Ramos (cell line): ENCODE data around the gene ITSN1.
"Not testable (repeated sequence)": the region's sequence is repeated elsewhere in the genome, so short reads cannot be mapped to it uniquely, and the experiment has no call there.

Source experiments
- in situ Hi-C: fragments of 300-500 bp; cut with MboI; formaldehyde crosslinking; loops from one replicate; pipeline ENCODE4 v1.14.3; 2022; ENCODE audit warnings: low sequenced_read_pairs; ENCODE audit not compliant: unreplicated experiment

The ITSN1 gene

DNA sequence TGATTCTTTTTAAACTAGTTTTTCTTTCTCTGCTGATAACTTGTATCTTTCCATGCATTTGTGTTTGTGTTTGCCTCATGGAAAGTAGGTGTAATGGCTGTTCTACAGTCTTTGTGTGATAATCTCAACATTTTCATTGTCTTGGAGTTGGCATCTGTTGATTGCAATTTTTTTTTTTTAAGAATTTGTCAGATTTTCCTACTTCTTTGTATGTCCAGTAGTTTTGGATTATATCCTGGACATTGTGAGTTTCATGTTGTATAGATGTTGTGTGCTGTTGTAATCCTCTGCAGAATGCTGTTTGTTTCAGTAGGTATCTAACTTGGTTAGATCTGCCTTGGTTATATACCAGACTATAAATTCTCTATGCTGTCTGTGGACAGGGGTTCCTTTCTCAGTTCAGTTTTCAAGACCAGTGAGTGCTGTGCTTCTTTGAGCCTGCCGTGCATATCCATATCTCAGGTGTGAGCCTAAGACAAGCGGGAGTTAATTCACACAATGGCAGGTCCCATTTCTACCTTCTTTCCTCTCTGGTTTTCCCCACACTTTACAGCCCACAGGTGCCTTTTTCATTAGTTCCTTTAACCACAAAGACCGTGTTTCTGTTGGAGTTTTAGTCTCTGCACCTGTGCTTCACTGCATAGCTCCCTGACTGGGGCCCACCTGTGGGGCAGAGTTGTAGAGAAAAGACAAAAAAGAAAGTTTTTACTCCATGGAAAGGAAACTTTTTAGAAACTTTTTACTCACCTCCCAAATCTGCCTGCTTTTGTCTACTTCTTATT lies 69.9 kb downstream of the ITSN1 start:
- in situ Hi-C loops: no loop called here

DNA sequence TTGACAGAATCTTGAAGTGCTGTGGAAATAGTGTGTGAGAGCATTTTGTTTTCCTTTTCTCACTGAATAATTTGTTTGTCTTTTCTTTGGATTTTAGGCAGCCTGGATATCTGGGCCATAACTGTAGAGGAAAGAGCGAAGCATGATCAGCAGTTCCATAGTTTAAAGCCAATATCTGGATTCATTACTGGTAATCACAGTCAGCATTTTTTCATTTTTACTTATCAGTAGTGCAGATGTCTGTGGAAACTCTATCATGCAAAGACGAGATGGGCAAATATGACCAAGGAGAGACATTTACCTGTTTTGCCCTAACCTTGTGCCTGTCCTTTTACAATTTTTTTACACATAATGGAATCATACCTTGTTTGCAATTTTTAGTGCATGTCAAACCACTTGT lies 78.8 kb downstream of the ITSN1 start:
- in situ Hi-C loops: no loop called here

GRCh38 chr21:33729139-33729538 lies 86.8 kb downstream of the ITSN1 start:
- in situ Hi-C loops: not testable (repeated sequence)

- in situ Hi-C loops: no loop called here
Measured at GRCh38 chr21:33729641-33730040, 87.3 kb downstream of the ITSN1 start.

- in situ Hi-C loops: no loop called here
Measured at GRCh38 chr21:33731447-33731846, 89.1 kb downstream of the ITSN1 start.

DNA sequence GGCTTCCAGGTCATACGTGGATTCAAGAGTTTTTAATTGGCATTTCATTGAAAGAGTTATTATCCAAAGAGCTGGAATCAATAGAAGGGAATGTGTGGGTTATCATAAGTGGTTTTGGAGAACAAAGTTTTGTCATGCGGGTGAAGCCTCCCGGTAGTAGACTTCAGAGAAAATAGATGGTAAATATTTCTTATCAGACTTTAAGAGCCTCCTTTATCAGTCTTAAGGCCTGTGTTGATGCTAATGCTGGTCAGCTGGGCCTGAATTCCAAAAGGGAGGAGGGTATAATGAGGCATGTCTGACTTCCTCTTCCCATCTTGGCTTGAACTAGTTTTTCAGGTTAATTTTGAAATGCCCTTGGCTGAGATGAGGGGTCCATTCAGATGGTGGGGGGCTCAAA lies 89.7 kb downstream of the ITSN1 start:
- in situ Hi-C loops: no loop called here

- in situ Hi-C loops: no loop called here
Measured at GRCh38 chr21:33733601-33734000, 91.3 kb downstream of the ITSN1 start.

- in situ Hi-C loops: no loop called here
Measured at GRCh38 chr21:33734291-33734690, 92.0 kb downstream of the ITSN1 start.

GRCh38 chr21:33734818-33735217 lies 92.5 kb downstream of the ITSN1 start:
- in situ Hi-C loops: no loop called here

GRCh38 chr21:33736569-33736968 lies 94.3 kb downstream of the ITSN1 start:
- in situ Hi-C loops: no loop called here

GRCh38 chr21:33739701-33740100 lies 97.4 kb downstream of the ITSN1 start:
- in situ Hi-C loops: no loop called here

GRCh38 chr21:33747420-33747819 lies 105.1 kb downstream of the ITSN1 start:
- in situ Hi-C loops: no loop called here

GRCh38 chr21:33748903-33749302 lies 106.6 kb downstream of the ITSN1 start:
- in situ Hi-C loops: no loop called here

DNA sequence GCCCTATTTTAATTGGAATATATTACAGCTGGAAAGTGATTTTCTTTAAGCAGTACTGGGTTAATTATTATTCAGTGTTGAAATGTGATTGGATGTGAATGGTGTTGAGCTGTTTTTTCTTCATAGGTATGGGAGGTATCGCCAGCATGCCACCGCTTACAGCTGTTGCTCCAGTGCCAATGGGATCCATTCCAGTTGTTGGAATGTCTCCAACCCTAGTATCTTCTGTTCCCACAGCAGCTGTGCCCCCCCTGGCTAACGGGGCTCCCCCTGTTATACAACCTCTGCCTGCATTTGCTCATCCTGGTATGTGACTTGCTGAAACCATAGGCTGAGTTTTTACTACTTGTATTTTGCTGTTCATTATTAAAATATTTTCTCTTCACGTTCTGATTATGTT lies 107.7 kb downstream of the ITSN1 start:
- in situ Hi-C loops: no loop called here

- in situ Hi-C loops: no loop called here
Measured at GRCh38 chr21:33751120-33751519, 108.8 kb downstream of the ITSN1 start.

- in situ Hi-C loops: no loop called here
Measured at GRCh38 chr21:33751533-33751932, 109.2 kb downstream of the ITSN1 start.

GRCh38 chr21:33752260-33752659 lies 110.0 kb downstream of the ITSN1 start:
- in situ Hi-C loops: no loop called here

GRCh38 chr21:33753886-33754285 lies 111.6 kb downstream of the ITSN1 start:
- in situ Hi-C loops: no loop called here

- in situ Hi-C loops: no loop called here
Measured at GRCh38 chr21:33754481-33754880, 112.2 kb downstream of the ITSN1 start.

DNA sequence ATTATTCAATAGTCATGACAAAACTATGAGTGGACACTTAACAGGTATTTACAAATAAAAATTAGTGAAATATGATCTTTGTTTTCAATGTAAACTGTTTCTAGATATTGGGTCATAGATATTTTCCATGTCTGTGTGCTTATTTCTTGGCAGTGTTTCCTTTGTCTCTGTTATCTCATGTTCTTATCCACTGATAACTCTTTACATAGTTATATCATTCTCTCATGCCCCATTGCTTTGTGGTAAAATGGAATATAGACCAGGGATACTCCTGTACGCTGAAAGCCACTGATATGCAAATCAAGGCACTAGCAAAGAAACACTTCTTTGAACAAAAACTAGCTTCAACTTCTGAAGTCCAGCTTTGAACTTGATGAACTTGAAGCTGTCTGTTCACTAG lies 113.1 kb downstream of the ITSN1 start:
- in situ Hi-C loops: no loop called here

- in situ Hi-C loops: no loop called here
Measured at GRCh38 chr21:33760641-33761440, 118.5 kb downstream of the ITSN1 start.
